GM18909 (cell line): ENCODE data around the gene ADGRF4.

Source experiments
- ATAC-seq: cut with Tn5 transposase; IDR thresholded peaks from one replicate; pipeline ENCODE4 v1.9.1; 2021; ENCODE audit warnings: mild to moderate bottlenecking; ENCODE audit not compliant: unreplicated experiment, poor library complexity

Gene ADGRF4

GRCh38 chr6:47681201-47681990 is 17.0 kb upstream of the ADGRF4 start:
- ATAC-seq, result no peak

- ATAC-seq, result no peak
Observed at GRCh38 chr6:47686411-47686810, 12.0 kb upstream of the ADGRF4 start.

GRCh38 chr6:47687432-47687831 is 10.9 kb upstream of the ADGRF4 start:
- no peak for ATAC-seq

- no peak for ATAC-seq
Observed at GRCh38 chr6:47690214-47690613, 8.2 kb upstream of the ADGRF4 start.

- ATAC-seq, result no peak
Observed at GRCh38 chr6:47690791-47691190, 7.6 kb upstream of the ADGRF4 start.

- no peak for ATAC-seq
Observed at GRCh38 chr6:47697925-47698324, 455 bp upstream of the ADGRF4 start.

GRCh38 chr6:47700053-47700452 is 1.7 kb downstream of the ADGRF4 start:
- ATAC-seq, result no peak

- ATAC-seq, result no peak
Observed at GRCh38 chr6:47700596-47700995, 2.2 kb downstream of the ADGRF4 start.

- peak; percentile 92 for ATAC-seq
Observed at GRCh38 chr6:47701363-47701762, 3.0 kb downstream of the ADGRF4 start.

- ATAC-seq, result no peak
Observed at GRCh38 chr6:47709160-47709559, 10.8 kb downstream of the ADGRF4 start.

GRCh38 chr6:47710295-47710694 is 11.9 kb downstream of the ADGRF4 start:
- ATAC-seq, result no peak

- no peak for ATAC-seq
Observed at GRCh38 chr6:47713200-47713599, 14.8 kb downstream of the ADGRF4 start.

- no peak for ATAC-seq
Observed at GRCh38 chr6:47714802-47715201, 16.4 kb downstream of the ADGRF4 start.

- ATAC-seq, result no peak
Observed at GRCh38 chr6:47715782-47716181, 17.4 kb downstream of the ADGRF4 start.

- no peak for ATAC-seq
Observed at GRCh38 chr6:47716207-47716606, 17.8 kb downstream of the ADGRF4 start.

- ATAC-seq, result no peak
Observed at GRCh38 chr6:47718571-47718970, 20.2 kb downstream of the ADGRF4 start.

- no peak for ATAC-seq
Observed at GRCh38 chr6:47721189-47721588, 22.8 kb downstream of the ADGRF4 start.

- ATAC-seq, result peak; percentile 84
Observed at GRCh38 chr6:47722194-47722593, 23.8 kb downstream of the ADGRF4 start.

GRCh38 chr6:47724300-47724699 is 25.9 kb downstream of the ADGRF4 start:
- ATAC-seq, result no peak

GRCh38 chr6:47727391-47727790 is 29.0 kb downstream of the ADGRF4 start:
- ATAC-seq, result no peak

GRCh38 chr6:47729019-47729418 is 30.6 kb downstream of the ADGRF4 start:
- ATAC-seq, result no peak

GRCh38 chr6:47729457-47729856 is 31.1 kb downstream of the ADGRF4 start:
- no peak for ATAC-seq
